Stimulated activated CD4-positive, alpha-beta T cell treated with anti-CD3 and anti-CD28 coated beads, Interleukin-15, amount 100 ng/mL, for 1 hour (primary cell): ENCODE measurements around the gene NUP214.

ENCODE experiments used
- DNase-seq, 2 donors: peaks; one replicate each; pipeline ENCODE4 v3.0.0-alpha.2; 2020; ENCODE audit warnings: low read depth in 1 of 2, low spot score in 1 of 2

NUP214 gene

DNA sequence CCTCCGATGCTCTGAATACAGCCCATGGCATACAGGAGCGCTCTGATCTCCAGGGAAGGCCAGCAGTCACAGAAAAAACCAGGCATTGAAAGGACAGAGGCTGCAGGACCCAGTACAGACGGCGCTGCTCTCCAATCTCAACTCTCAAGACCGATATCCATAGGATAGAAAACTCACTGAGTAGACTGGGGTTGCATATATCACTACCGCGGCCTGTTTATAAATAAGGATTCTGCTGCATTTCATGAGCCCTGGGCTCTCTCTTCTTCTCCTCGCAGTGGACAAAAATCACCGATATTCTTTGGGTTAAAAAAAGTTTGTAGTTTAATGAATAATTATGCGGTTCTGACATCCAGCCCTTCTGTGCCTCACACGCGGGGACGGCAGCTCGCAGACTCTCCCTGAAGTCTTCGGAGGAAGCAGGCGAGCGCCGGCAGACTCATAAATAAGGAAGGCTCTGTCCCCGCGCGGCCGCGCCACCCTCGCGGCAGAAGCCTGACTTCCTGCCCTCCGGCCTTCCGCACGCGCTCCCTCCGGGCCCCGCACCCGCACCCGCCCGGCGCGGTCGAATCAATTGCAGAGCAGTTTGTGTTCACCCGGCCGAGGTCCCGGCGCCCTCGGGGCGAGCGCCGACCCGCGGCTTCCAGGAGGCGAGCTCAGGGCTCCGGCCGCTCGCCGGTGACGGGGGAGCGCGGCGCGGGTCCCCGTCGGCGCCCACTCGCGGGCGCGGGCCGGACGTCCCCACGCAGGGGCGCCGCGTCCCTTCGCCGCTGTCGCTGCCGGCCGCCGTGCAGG lies 150.9 kb downstream of the NUP214 start, which contains the start of gene FAM78A:
Gene FAM78A (minus strand): TSS at position 417 of the 795 bp plus-strand sequence. CDS start 331 bp downstream, at position 86.
- DNase-seq, result no peak

DNA sequence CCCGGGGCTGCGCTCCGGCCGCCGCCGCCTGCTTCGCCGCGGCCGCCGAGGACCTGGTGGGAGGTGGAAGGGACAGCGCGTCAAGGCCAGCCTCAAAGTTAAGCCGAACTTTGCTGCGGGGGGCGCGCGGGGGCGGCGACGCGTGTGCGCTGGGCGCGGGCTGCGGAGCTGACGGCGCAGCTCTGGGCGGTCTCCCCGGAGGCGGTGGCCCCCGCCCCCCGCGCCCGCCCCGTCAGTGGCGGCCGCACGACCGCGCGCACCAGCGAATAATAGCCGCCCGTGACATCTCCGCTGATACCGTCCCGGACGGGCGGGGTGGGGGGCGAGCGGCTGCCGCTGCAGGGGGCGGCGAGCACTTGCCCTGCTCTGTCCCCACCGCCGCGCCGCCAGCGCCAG lies 151.5 kb downstream of the NUP214 start:
- DNase-seq, result no peak

DNA sequence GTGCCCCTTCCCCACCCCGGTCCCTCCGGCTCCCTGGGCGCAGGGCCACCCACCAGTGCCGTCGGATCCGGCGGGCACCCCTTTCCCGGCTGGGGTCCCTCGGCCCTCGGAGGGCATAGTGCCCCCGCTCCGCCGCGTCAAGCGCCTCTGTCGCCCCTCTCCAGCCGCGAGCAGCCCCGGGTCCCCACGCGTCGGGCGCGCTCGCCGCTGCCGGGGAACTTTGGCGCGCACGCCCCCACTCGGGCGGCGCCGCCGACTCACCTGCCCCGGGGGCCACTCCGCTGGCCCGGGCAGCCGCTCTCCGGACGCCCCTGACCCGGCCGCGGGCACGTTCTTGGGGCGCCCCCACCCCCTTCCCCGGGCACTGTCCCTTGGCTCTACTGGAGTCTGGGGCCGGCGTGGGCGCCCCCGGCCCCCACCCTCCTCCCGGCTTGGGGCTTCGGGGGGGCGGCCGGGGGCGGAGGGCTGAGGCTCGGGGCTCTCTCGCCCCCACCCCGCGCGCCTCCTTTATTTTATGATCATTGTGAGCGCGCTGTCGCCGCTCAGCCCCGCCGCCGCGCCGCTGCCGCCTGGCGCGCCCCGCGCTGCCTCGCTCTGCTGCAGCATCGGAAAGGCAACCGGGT lies 152.0 kb downstream of the NUP214 start:
- no peak for DNase-seq

DNA sequence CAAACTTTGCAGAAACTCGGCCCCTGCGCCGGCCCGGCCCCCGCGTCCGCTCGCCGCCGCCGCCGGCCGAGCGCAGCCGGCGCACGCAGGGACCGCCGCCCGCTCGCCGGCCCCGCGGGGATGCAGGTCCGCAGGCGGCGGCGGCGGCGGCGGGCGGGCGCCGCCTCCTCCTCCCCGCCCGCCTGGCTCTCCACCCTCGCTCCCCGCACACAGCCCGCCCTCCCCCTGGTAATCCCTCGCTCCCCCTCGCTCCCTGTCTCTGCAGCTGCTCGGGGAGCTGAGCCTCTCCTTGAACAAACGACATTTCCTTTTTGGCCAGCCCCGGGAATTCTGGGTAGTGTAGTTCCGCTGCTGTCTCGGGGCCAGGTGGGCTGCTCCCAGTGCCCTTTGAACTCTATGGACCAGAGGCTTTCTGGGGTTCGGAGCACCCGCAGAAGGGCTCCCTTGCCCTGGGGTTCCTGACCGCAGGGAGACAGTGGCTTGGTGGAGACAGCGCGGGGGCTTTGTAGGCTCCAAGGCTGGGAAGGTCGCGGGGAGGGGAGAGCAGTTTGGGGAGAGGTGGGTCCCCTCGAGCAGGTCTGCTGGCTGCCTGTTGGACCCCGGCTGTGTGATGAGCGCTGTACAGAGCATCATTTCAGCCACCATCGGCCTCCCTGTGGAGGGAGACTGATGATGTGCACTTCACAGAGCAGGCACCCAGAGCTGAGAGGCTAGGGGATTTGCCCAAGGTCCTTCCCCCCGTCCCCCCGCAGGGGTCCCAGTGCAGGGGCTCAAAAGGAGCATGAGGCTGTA lies 152.7 kb downstream of the NUP214 start:
- peak in 1 of 2 donors; percentile 35 for DNase-seq

DNA sequence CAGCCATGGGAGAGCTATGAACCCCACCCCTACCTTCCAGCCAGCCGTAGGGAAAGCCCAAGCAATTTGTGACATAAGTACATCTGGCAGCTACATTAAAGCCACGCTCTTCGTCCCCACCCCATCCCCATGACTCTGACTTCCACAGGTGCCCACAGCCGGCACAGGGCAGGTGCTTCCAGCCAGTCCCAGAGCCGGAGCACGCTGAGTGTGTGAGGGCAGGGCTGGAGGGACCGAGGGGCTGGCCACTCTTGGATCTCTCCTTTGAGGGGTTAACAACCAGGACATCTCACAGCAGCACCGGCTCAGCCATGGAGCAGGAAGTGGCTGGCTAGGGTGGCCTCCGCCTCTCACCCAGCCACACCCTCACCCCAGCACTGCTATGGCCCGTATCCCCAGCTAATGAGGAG lies 153.3 kb downstream of the NUP214 start:
- DNase-seq, result no peak

DNA sequence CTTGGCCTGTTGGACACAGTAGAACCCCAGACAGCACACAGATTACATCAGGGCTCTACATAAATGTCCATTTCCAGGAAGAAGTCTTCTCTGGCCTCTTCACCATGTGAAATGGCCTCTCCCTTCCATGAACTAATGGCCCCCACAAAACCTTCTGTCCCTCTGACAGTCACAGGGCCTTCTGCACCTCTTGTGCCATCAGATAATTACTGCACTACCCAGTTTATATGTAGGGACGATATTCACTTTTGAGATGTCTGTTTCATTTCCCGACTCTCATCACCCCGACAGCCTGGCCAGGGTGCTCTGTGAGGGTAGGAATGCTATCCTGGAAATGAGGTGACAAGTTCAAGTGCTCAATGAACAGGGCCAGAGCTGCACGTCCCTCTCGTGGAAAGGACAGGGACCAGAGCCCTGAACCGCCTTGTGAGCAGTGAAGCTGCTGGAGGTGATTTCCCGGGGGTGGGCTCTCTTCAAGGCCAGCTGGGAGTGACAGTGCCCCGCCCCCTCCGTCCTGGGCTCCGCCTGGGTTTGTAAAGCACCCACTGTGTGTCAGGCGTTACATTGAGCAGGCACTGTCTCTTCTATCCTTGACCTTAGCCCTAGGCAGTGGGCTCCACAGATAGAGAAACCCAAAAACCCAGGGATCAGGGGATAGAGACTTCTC lies 153.9 kb downstream of the NUP214 start:
- DNase-seq, result no peak

DNA sequence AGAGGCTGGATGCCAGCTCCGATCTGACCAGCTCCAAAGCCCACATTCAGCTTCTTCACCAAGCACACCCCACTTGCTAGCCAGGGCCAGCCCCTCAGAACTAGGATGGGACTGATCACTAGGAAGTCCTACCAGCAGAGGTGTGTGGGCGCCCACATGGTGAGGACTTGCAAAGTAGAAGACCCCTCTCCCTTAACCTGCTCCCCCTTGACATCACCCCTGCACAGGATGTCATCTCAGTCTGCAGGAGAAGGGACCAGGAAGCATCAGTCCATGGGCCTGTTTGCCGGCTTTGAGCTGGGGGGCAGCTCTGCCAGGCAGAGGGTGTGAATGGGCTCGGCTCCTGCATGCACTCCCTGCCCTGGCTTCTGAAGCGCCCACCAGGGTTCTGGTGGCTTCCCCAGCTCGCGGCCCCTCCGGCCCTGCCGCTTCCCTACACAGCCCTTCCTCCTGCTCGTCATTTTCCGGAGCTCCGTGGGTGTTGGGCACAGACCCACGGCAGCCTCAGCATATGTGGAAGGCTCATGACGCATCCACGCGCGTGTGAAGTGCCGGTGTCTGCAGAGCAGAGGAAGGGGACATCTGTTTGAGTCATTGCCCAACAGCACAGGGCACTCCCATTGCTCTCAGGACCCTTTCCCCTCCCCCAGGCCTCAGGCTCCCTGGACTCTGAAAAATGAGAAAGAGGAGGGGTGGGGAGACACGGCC lies 154.6 kb downstream of the NUP214 start:
- DNase-seq, result no peak

DNA sequence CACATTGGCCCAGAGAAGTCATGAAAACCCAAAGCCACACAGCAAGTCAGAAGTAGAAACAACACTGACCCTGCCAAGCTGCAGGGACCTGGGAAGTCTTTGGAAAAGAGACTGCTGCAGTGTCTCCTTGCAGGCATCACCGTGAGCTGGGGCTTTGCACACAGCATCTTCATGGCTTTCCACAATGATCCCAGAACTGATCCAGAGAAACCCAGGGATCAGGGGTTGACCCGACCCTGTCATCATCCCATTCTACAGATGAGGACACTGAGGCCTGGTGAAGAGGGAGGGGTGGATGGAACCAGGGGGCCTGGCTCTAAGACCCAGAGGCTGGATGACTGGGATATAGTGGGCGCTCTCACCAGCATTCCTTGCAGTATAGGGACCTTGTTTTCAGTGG lies 155.3 kb downstream of the NUP214 start:
- DNase-seq, result no peak

DNA sequence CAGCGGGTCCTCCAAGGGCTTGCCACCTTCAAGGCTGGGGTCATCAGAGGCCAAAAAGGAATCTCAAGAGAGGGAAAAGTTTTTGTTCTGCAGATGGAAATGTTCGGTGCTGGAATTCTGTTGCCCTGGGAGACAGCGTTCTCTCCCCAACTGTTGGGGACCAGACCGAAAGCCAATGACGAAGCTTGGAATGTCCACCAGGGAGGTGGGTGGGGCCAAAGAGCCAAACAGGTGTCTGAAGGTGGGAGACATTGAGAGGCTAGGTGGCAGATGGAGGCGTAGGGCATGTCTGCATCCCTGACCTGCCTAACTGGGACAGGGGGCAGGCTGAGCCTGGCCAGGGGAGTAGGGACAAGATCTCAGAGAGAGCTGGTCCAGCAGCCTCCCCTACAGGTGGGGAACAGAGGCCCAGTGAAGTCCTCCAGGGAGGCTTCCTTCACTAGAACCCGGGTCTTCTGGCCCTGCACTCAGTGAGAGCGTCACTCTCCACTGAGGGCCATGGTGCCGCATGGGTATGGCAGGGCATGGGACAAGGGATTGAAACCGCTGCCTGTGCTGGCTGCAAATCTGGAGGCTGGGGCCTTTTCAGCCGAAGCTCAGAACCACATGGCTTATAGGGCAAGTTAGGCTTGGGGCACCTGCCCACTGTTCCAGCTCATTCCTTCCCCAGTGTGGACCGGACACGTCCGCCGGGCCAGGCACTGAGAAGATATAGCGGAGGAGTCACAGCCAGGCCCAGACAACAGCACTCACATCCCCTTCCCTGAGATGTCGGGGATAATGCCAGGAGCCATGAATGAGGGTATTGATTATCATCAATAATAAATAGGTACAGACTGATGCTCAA lies 156.0 kb downstream of the NUP214 start:
- no peak for DNase-seq

DNA sequence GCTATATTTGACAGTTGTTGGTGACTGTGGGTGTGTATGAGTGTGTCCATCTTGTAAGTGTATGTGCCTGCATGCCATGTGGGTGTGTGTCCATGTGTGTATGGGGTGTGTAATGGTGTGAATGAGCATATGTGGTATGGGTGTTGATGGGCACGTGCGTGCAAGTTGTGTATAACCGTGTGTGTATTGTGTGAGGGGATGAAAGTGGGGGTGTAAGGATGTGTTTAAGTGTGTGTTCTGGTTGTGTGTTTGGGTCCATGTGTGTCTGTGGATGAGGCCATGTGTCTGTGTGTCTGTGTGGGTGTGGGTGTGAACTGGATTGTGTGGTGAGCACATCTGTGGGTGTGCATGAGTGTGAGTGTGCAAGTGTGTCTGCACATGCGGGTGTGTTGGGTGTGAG lies 156.8 kb downstream of the NUP214 start:
- DNase-seq, result no peak

DNA sequence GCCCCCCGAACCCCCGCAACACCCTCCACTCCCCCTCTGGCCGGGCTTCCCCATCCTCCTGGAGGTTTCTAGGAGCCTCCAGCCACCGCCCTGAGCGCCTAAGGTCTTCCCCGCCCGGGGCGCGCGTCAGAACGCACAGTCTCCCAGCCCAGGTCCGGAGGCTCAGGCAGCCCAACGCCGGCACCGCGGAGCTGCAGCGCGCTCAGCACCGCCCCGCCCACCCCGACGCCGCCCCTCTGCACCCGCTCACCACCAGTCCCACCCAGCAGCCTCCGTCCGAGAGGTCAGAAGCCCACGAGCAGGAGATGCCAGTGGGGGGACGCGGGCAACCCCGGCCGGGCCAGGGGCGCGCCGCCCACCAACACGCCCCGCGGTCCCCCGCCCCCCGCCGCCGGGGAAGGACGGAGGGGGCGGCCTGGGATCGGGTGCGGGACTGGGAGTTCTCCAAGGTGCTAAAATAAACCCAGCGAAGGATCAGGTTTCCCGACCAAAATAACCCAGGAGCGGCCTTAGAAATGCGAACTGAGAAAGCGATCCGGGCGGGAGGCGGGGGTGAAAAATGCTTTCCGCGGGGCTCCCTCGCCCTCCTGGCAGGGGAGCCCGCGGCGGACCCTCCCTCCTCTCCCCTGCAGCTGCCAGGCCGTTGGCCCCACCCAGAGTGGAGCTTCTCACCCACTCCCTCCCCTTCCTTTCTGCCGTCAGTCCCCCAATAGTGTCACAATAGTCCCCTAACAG lies 157.5 kb downstream of the NUP214 start:
- DNase-seq, result no peak
